ENCODE measurements around the gene ATPAF1.
"Not testable (repeated sequence)": the region's sequence is repeated elsewhere in the genome, so short reads cannot be mapped to it uniquely, and the experiment has no call there.

ATPAF1 gene, protein sequence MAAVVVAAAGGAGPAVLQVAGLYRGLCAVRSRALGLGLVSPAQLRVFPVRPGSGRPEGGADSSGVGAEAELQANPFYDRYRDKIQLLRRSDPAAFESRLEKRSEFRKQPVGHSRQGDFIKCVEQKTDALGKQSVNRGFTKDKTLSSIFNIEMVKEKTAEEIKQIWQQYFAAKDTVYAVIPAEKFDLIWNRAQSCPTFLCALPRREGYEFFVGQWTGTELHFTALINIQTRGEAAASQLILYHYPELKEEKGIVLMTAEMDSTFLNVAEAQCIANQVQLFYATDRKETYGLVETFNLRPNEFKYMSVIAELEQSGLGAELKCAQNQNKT

DNA sequence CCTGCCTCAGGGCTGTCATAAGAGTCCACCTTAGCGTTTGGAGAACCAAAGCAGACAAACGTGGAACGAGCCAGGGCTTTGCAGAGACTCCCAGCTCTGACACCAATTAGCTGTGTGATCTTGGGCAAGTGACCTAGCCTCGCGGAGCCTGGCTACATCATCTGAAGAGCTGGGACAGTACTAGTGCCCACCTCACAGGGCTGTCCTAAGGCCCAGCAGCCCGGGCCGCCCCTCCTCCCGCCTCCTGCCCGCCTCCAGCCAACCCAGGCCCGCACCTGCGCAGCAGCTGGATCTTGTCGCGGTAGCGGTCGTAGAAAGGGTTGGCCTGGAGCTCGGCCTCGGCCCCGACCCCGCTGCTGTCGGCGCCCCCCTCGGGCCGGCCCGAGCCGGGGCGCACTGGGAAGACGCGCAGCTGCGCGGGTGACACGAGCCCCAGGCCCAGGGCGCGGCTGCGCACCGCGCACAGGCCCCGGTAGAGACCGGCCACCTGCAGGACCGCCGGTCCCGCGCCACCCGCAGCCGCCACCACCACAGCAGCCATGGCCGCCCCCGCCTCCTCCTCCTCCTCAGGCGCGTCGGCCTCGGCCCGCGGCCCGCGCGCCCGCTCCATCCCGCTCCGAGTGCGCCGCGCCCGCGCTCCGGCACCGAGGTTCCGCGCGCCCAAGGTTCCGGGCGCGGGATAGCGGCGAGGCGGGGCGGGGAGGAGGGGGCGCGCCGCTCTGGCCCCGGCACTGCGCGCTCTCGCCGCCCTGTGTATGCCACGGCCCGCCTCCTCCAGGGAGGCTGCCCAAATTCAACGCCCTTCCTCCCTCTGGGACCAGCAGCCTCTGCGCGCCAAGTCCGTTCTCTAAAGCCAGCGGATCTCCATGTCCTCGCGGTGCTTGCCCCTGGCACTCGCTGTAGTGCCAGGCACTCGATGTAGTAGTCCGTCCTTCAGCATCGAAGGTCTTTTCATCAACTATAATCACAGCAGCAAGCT lies at the start of gene ATPAF1:
TSS of gene ATPAF1 (minus strand) at position 583 of the 979 bp plus-strand sequence. CDS start at position 541, 42 bp downstream.
- peak; percentile 79 for DNase-seq

DNA sequence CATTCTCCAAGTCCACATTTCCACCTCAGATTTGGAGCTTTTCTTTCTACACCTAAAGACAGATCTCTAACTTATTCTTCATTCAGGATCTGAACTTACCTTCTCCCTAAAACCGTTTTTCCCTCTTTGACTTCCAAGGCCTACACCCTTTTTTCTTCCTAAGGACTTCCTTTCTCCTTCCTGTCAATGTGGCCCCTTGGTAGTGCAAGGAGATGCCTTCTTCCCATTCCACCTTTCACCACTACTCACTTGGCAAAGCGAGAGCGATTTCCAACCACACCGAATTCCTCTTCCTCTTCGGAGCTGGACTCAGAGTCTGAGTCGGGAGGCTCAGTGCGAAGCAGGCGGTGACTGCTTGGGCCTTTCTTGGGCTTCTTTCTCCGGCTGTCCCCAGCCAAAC lies 49.5 kb upstream of the ATPAF1 start:
- no peak for DNase-seq

DNA sequence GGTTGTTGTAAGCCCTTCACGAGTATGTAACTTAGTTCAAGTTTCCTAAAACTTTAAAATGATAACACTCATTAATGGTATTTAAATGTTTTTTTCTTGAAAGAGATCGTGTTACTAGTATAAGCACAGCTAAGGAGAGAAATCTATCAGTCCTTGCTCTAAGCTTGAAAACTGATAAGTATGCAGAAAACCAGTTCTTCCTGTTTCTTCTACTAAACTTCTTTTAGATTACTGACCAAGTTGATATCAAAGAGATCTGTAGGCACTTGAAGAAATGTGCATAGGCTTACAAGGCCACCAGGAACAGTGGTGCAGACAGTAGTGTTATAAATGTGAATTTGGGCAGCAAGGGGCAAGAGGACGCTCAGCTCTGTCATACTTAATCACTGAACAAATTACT lies 46.8 kb upstream of the ATPAF1 start:
- no peak for DNase-seq

DNA sequence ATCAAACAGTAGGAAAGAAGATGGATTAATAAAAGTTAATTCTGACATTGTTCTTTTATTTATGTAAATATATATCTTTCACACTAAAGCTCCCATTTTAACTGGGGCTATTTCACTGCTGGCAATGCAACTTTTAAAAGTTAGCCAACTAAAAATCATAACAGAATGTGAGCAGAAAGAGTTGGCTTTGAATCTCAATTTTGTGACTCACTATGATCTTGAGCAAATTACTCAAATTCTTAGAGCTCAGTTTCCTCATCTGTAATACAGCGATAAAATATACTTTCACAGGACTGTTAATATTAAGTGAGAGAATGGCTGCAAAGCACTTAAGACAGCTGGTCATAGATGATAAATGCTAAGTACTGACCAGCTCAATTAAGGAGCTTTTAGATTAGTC lies 40.0 kb upstream of the ATPAF1 start:
- DNase-seq: no peak

DNA sequence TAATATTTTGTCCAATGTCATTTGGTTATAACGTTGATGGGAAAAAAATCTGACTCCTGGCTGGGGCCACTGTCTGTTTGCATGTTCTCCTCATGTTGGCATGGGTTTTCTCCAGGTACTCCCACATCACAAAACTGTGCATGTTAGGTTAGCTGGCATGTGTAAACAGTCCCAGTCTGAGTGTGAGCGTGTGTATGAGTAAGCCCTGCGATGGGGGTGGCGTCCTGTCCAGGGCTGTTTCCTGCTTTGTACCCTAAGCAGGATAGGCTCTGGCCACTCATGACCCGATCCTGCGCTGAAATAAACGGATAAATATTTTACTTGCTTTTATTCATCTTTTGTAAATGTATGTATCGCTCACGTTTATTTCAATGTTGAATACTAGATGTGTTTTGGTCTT lies 37.2 kb upstream of the ATPAF1 start:
- no peak for DNase-seq

DNA sequence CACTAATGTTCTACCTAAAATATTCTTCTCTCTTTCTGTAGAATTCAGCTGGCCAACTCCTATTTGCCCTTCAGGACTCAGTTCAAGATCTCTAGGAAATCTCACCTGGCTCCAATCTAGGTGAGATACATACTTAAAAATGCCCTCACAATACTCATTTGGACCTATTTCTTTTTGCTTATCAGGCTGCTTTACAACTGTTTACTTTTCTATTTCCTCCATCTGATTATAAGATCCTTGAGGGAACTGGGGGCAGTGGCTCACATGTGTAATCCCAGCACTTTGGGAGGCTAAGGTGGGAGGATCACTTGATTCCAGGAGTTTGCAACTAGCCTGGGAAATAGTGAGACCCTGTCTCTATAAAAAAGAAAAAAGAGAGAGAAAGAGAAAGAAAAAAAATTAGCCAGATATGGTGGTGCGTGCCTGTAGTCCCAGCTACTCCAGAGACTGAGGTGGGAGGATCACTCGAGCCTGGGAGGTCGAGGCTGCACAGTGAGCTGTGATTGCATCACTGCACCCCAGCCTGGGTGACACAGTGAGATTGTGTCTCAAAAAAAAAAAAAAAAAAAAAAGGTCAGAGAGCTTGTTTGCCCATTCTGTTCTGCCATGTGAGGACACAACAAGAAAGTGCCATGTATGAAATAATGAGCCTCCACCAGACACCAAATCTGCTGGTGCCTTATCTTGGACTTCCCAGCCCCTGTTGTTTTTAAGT lies 35.9 kb upstream of the ATPAF1 start:
- DNase-seq: no peak

- no peak for DNase-seq
Observed at GRCh38 chr1:46699666-46700065, 31.5 kb upstream of the ATPAF1 start.

DNA sequence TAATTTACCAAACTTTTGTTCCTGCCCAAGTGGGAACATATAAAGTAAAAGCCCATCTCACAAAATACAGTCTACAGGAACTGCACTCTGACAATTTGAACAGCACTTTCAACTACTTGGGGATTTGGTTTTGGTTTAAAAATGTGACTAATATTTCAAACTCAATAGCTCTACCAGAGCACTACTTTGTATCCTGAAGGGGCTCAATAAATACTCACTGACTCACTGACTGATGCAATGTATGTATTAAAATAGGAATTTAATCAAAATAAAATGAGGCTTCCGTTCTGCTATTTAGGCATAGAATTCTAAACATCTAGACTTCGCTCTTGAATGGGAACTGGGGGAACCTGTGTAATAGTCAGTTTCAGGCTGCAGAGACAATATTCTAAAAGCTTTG lies 28.9 kb upstream of the ATPAF1 start:
- DNase-seq: peak; percentile 34

DNA sequence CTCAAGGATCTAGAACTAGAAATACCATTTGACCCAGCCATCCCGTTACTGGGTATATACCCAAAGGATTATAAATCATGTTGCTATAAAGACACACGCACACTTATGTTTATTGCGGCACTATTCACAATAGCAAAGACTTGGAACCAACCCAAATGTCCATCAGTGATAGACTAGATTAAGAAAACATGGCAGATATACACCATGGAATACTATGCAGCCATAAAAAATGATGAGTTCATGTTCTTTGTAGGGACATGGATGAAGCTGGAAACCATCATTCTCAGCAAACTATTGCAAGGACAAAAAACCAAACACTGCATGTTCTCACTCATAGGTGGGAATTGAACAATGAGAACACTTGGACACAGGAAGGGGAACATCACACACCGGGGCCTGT lies 26.5 kb upstream of the ATPAF1 start:
- not testable (repeated sequence) for DNase-seq

DNA sequence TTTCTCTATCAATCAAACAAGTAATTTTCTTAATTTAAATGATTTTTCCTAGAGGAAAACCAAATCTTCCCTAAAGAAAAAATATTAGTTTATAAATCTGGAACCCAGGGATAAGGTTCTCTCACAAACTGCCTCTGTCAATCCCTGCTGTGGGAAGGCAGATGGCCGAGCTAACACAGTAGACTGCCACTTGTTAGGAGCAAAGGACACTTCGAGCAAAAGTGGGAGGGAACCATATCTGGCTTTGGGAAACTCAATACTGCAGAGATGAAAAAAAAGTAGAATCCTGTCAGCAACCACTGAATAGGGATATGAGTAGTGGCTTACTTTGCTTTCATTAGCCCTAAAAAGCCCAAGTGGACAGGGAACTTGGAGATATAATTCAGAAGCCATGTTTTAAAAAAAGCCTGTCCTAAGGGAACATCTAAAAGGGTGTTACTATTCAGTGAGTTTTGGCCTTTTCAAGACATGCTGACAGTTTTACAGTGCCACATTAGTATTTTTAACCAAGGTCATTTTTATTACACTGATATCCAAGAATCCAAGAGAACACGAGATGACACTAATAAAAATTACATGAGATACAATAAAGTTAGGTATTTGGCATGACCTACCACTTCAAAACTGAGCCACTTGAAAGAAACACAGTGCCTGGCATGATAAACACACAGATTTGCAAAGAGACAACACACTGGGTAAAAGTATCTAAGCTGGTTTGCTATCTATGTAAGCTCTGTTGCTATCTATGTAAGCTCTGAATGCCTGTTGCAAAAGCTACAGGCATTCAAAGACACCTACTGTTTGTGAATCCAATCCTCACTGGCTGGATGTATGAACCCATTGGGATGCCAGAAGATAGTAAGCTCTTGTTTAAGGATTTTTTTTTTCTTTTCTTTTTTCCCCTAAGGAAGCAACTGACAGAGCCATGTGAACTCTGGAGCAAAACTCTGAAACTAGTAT lies 24.9 kb upstream of the ATPAF1 start:
- no peak for DNase-seq

- DNase-seq: peak; percentile 19
Observed at GRCh38 chr1:46691997-46692790, 24.0 kb upstream of the ATPAF1 start.

DNA sequence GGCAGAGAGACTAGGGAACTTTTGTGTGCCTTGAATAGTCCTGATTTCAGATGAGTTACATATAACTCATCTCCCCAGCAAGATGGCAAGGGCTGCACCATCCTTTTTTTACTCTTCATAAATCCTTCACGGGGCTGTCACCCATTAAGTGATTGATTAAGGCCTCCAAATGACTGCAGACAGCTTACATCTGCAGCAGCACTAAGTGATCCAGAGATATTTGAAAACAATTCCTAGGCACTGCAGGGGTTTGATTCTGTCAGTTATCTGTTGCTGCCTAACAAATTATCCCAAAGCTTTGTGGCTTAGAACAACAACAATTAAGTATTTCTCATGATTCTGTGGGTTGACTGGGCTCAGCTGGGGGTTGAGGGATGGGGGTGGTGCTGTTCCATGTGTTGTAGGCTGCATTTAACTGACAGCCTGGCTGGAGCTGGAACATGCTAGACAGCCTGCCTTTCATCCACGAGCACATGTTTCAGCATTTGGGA lies 22.8 kb upstream of the ATPAF1 start:
- DNase-seq: peak; percentile 50

- no peak for DNase-seq
Observed at GRCh38 chr1:46689897-46690296, 21.7 kb upstream of the ATPAF1 start.

- no peak for DNase-seq
Observed at GRCh38 chr1:46689356-46689755, 21.2 kb upstream of the ATPAF1 start.

- DNase-seq: no peak
Observed at GRCh38 chr1:46687921-46688509, 19.9 kb upstream of the ATPAF1 start.

DNA sequence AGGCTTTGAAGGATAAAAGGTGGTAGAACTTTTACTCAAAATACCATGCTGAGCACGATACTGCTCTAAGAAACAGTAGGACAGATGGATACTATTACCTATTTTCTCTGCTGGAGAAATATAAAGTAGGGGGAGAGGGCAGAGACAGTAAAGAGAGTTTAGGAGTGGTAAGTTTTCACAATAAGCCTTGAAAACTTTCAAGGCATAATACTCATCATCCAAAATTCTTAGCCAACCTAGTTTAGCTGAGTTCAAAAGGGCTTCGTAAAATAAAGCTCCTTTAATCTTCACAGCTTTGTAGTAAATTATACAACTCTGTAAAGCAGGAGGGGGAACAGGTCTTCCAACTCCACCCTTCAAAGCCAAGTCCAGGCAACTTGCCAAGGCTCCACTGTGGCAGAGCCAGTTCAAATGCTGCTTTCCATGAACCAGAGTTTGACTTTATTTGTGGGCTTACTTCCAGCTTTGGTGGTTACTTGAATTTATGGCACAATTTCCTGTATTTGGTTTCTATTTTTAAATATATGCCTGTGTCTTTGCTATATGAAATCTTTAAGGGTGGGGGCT lies 19.0 kb upstream of the ATPAF1 start:
- peak; percentile 73 for DNase-seq

DNA sequence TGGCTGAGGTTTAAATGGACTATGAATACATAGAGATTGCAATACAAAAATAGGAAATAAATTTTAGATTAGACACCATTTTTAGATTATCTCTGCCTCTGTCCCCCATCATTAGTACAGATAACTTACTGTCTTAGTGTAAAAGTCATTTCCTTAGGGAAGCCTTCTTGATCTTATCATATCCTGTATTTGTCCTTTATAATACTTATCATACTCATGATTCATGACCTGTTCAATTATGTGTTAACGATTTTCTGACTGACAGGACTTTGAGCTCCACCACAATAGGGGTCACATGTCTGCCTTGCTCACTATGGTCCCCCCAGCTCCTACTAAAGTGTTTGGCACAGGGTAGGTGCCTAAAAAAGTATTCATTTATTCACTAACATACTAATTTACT lies 18.1 kb upstream of the ATPAF1 start:
- DNase-seq: no peak

- no peak for DNase-seq
Observed at GRCh38 chr1:46684670-46685069, 16.5 kb upstream of the ATPAF1 start.

- no peak for DNase-seq
Observed at GRCh38 chr1:46682064-46682463, 13.9 kb upstream of the ATPAF1 start.

- DNase-seq: no peak
Observed at GRCh38 chr1:46681333-46682034, 13.3 kb upstream of the ATPAF1 start.

Data from fibroblast of skin of right biceps (primary cell).